SU-DHL-6 (cell line): ENCODE measurements around the gene DYNC1LI1.

Experiments used
- CTCF ChIP-seq: fragments of 200-600 bp; sonication (generic); IDR thresholded peaks from one replicate; pipeline ENCODE4 v1.5.1; 2017; ENCODE audit warnings: antibody characterized with exemption, mild to moderate bottlenecking, low read length, moderate library complexity; ENCODE audit not compliant: insufficient read depth, poor library complexity, severe bottlenecking
- EZH2phosphoT487 ChIP-seq: fragments of 200-600 bp; sonication (generic), shearing (Covaris generic); conservative IDR thresholded peaks from 2 replicates; pipeline ENCODE4 v1.6.1; 2018; ENCODE audit warnings: mild to moderate bottlenecking, antibody characterized with exemption, low read length, moderate library complexity, mixed read lengths

- TF ChIP-seq CTCF: no peak
- TF ChIP-seq EZH2phosphoT487: no peak
Measured at GRCh38 chr3:32502946-32503286, 67.7 kb downstream of the DYNC1LI1 start.
